ENCODE measurements around the gene B4GALT6.

DNA sequence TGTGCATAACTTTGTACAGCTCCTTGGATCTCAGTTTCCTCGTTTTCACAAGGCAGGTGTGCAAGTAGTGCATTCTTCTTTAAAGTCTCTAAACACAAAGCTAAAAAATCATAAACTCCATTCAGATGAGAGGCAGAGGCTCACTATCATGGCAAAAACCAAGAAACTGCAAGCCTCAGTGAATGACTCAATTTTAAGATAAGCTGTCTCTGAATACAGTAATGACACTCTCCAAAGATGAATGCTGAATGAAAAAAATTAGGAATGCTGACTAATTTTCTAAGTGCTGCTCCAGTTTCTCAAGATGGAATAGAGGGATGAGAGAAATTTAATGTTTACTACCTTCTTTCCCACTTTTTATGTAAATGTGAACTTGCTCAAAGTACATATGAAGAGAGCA, 17.2 kb downstream of the B4GALT6 start:
- TF ChIP-seq, protein P1, sequence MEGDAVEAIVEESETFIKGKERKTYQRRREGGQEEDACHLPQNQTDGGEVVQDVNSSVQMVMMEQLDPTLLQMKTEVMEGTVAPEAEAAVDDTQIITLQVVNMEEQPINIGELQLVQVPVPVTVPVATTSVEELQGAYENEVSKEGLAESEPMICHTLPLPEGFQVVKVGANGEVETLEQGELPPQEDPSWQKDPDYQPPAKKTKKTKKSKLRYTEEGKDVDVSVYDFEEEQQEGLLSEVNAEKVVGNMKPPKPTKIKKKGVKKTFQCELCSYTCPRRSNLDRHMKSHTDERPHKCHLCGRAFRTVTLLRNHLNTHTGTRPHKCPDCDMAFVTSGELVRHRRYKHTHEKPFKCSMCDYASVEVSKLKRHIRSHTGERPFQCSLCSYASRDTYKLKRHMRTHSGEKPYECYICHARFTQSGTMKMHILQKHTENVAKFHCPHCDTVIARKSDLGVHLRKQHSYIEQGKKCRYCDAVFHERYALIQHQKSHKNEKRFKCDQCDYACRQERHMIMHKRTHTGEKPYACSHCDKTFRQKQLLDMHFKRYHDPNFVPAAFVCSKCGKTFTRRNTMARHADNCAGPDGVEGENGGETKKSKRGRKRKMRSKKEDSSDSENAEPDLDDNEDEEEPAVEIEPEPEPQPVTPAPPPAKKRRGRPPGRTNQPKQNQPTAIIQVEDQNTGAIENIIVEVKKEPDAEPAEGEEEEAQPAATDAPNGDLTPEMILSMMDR (IDR thresholded peaks at IDR 0.05), result no peak
- TF ChIP-seq POLR2A (IDR thresholded peaks at IDR 0.05), result no peak
- TF ChIP-seq POLR2AphosphoS5 (IDR thresholded peaks at IDR 0.05), result no peak
- TF ChIP-seq EP300 (IDR thresholded peaks at IDR 0.05), result no peak

Measured in suprapubic skin (tissue), 4 donors.